GM23248 (cell line): ENCODE results near the gene DCTN4.

Experiments
- EZH2 ChIP-seq: fragments of 200-600 bp; sonication (generic); IDR thresholded peaks from 2 replicates; pipeline ENCODE4 v1.6.1; 2018; ENCODE audit warnings: antibody characterized with exemption, mild to moderate bottlenecking; ENCODE audit not compliant: insufficient read depth, poor library complexity, severe bottlenecking
- EZH2phosphoT487 ChIP-seq: fragments of 200-600 bp; sonication (generic); IDR thresholded peaks from 2 replicates; pipeline ENCODE4 v1.6.1; 2018; ENCODE audit warnings: antibody characterized with exemption, moderate library complexity, mild to moderate bottlenecking, low read depth; ENCODE audit not compliant: insufficient read depth

DNA sequence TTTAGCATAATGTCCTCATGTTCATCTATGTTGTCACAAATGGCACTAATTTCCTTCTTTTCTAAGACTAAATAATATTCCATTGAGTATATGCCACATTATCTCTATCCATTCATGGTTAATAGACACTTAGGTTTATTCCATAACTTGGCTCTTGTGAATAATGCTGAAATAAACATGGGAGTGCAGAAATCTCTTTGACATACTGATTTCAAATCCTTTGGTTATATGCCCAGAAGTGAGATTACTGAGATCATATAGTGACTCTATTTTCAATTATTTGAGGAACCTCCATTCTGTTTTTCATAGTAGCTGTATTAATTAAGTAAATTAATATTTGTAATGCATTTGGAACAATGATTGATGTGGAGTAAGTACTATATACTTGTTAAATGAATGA is 32.7 kb upstream of the DCTN4 start:
- TF ChIP-seq EZH2phosphoT487 = no peak
- no peak for TF ChIP-seq EZH2
